ENCODE results near the gene STK32B. TPM values are rescaled to one million over a fixed set of nuclear protein-coding genes. Genes with fewer than 3 reads are reported as not detected.

STK32B gene
- total RNA-seq, 1 donor from 2014 or later: 4.2 TPM

DNA sequence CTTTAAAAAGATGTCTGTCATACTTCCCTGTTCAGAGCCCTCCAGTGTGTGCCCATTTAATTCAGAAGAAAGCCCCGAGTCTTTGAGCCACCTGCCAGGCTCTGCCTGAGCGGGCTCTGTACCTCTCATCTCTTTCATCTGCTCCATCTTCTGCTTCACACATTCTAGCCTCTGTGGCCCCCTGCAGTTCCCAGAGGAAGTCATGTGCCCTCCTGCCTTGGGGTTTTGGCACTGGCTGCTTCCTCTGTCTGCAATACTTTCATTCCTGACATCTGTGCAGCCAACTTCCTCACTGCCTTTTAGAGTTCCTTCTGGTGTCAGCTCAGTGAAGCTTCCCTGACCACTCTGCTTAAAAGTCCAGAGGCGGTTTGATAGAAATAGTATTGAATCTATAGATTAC is 6.2 kb upstream of the STK32B start:
- H3K4me3 ChIP-seq (ENCODE audit: low read depth, low read length): no peak overlapping the region
- no peak for TF ChIP-seq CTCF (conservative IDR thresholded peaks at IDR 0.05; ENCODE audit: low read depth, low read length)
- no peak for DNase-seq (ENCODE audit: low read depth)

- TF ChIP-seq CTCF (conservative IDR thresholded peaks at IDR 0.05; ENCODE audit: low read depth, low read length): no peak
- H3K4me3 ChIP-seq (ENCODE audit: low read depth, low read length): no peak overlapping the region
- no peak for DNase-seq (ENCODE audit: low read depth)
Measured at GRCh38 chr4:5048721-5049120, 2.6 kb upstream of the STK32B start.

- peak overlapping the region; percentile 72 for H3K4me3 ChIP-seq (ENCODE audit: low read depth, low read length)
- TF ChIP-seq CTCF (conservative IDR thresholded peaks at IDR 0.05; ENCODE audit: low read depth, low read length): peak; percentile 80
- DNase-seq (ENCODE audit: low read depth): no peak
Measured at GRCh38 chr4:5050520-5051277, 581 bp upstream of the STK32B start.

DNA sequence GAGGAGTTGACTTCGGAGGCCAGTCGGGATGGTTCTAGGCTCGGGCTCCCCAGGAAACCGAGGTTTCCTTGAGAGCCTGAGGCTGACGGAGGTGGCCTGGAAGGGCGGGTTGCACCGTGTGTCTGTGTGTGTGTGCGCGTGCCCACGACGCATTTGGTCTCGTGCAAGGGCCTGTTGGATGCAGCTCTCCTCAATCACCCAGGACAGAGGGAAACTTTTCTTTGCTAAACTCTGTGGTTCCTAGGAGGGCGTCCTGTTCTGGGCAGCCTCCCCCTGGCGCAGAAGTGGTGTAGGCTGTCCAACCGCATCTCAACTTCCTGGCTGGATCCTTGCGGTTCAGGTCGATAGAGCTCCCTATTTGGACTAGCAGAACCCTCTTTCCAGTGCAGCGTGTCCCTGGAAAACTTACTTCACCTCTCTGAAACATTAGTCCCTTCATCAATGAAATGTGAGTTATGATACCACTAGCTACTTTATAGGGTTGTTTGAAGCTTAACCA is 973 bp downstream of the STK32B start:
- peak overlapping the region; percentile 72 for H3K4me3 ChIP-seq (ENCODE audit: low read depth, low read length)
- no peak for DNase-seq (ENCODE audit: low read depth)
- no peak for TF ChIP-seq CTCF (conservative IDR thresholded peaks at IDR 0.05; ENCODE audit: low read depth, low read length)

DNA sequence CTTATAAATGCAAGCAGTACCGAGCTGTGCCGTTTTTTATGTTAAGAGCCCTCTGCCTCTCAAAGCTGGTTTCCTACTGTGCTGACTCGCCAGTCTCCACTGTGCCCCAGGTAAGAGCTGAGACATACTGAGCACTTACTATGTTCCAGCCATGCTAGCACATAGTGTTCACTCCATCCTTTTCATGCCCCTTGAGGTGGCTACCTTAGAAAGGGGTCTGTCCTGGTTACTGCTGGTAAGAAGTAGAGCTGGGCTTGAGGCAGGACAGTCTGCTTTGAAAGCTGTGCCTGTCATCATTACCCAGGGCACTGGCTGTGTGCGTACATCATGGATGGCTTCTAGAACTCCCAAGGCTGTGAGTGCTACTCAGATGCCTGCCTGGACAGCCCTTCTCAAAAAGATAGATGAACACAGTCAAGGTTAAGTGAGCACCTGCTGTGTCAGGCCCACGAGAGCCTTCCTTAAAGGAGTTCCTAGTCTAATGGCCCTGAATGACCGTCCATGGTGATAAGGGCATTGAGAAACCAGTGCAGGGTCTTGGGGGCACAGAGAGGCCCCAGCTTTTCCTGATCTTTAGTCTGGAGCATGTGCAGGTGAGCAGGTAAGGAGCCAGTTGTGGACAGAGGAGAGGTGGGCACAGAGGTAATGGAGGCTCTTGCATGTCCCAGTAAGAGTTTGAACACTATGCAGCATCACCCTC is 1.6 kb downstream of the STK32B start:
- no peak for TF ChIP-seq CTCF (conservative IDR thresholded peaks at IDR 0.05; ENCODE audit: low read depth, low read length)
- H3K4me3 ChIP-seq (ENCODE audit: low read depth, low read length): peak overlapping the region; percentile 72
- DNase-seq (ENCODE audit: low read depth): no peak

- peak; percentile 59 for DNase-seq (ENCODE audit: low read depth)
- no peak for TF ChIP-seq CTCF (conservative IDR thresholded peaks at IDR 0.05; ENCODE audit: low read depth, low read length)
- H3K4me3 ChIP-seq (ENCODE audit: low read depth, low read length): no peak overlapping the region
Measured at GRCh38 chr4:5054532-5054931, 3.3 kb downstream of the STK32B start.
